ENCODE data around the gene CYP26C1. TPM values are rescaled to one million over a fixed set of nuclear protein-coding genes. Genes with fewer than 3 reads are reported as not detected.

The CYP26C1 gene
- total and polyA plus RNA-seq, 2 of the 13 experiments (the other 11 are each of a cell fraction or from before 2014, with no cell fraction given): 0.02 TPM; not detected in 1

GRCh38 chr10:93106631-93107072 lies 46.1 kb downstream of the CYP26C1 start (continued):
- TF ChIP-seq GPBP1L1 (CRISPR knock-in tag; IDR thresholded peaks at IDR 0.05) (no peak), ZKSCAN5 (CRISPR knock-in tag; IDR thresholded peaks at IDR 0.05) (no peak), ZNF382 (CRISPR knock-in tag; IDR thresholded peaks at IDR 0.05; ENCODE audit: borderline replicate concordance) (no peak), DRAP1 (CRISPR knock-in tag; IDR thresholded peaks at IDR 0.05) (peak; percentile 34; the same call in 1 of the 2 replicates), ADNP (CRISPR knock-in tag; IDR thresholded peaks at IDR 0.05) (no peak), ZNF331 (CRISPR knock-in tag; IDR thresholded peaks at IDR 0.05) (peak; percentile 84), ZNF253 (CRISPR knock-in tag; IDR thresholded peaks at IDR 0.05; ENCODE audit: borderline replicate concordance) (no peak), ZNF124 (CRISPR knock-in tag; IDR thresholded peaks at IDR 0.05) (no peak; the same call in 1 of the 2 replicates), NFIB (CRISPR knock-in tag; IDR thresholded peaks at IDR 0.05; ENCODE audit: borderline replicate concordance) (no peak), KMT2A (CRISPR knock-in tag; IDR thresholded peaks at IDR 0.05) (no peak), NR2F1 (CRISPR knock-in tag; IDR thresholded peaks at IDR 0.05) (peak; percentile 91 to 93), SMAD9 (CRISPR knock-in tag; IDR thresholded peaks at IDR 0.05) (no peak), FOSL1 (CRISPR knock-in tag; IDR thresholded peaks at IDR 0.05; ENCODE audit: borderline replicate concordance) (no peak), ZNF83 (CRISPR knock-in tag; IDR thresholded peaks at IDR 0.05; ENCODE audit: borderline replicate concordance) (no peak), SAFB2 (CRISPR knock-in tag; IDR thresholded peaks at IDR 0.05; ENCODE audit: borderline replicate concordance, low read depth) (no peak), THAP7 (CRISPR knock-in tag; IDR thresholded peaks at IDR 0.05) (no peak), IRX3 (CRISPR knock-in tag; IDR thresholded peaks at IDR 0.05; ENCODE audit: borderline replicate concordance, low read depth) (no peak), ZNF577 (CRISPR knock-in tag; IDR thresholded peaks at IDR 0.05; ENCODE audit: borderline replicate concordance, low read depth) (no peak), FOXP1 (IDR thresholded peaks at IDR 0.05) (peak; percentile 78), FOXP1 (CRISPR knock-in tag; IDR thresholded peaks at IDR 0.05) (peak; percentile 97), MEIS2 (CRISPR knock-in tag; IDR thresholded peaks at IDR 0.05) (peak; percentile 87), SP140L (CRISPR knock-in tag; IDR thresholded peaks at IDR 0.05; ENCODE audit: borderline replicate concordance) (no peak), RCOR2 (CRISPR knock-in tag; IDR thresholded peaks at IDR 0.05) (no peak), SAP130 (CRISPR knock-in tag; IDR thresholded peaks at IDR 0.05; ENCODE audit: low read depth) (peak; percentile 88), SALL1 (CRISPR knock-in tag; IDR thresholded peaks at IDR 0.05) (peak; percentile 95), CSRNP2 (CRISPR knock-in tag; conservative IDR thresholded peaks at IDR 0.05; ENCODE audit: low read depth) (no peak)
